H9 (cell line): ENCODE data around the gene TFAM. TPM values are rescaled to one million over a fixed set of nuclear protein-coding genes. Genes with fewer than 3 reads are reported as not detected.

Experiments used
- DNase-seq: peaks from one replicate; pipeline ENCODE4 v3.0.0-alpha.2; 2017
- H2AFZ ChIP-seq: one replicate; pipeline ENCODE4 v1.6.1; 2013; ENCODE audit warnings: mild to moderate bottlenecking, low read length, control low read depth, moderate library complexity
- H2AK5ac ChIP-seq: 2 replicates; pipeline ENCODE4 v1.6.1; 2013; ENCODE audit warnings: low read length, control low read depth, mixed read lengths; ENCODE audit not compliant: insufficient read length
- H2BK120ac ChIP-seq: one replicate; pipeline ENCODE4 v1.6.1; 2013; ENCODE audit warnings: low read depth, mild to moderate bottlenecking, low read length, control low read depth, inconsistent platforms; ENCODE audit not compliant: poor library complexity, severe bottlenecking
- H2BK12ac ChIP-seq: 2 replicates; pipeline ENCODE4 v1.6.1; 2013; ENCODE audit warnings: low read length, control low read depth, mixed read lengths, low read depth; ENCODE audit not compliant: insufficient read length
- H2BK15ac ChIP-seq: 2 replicates; pipeline ENCODE4 v1.6.1; 2013; ENCODE audit warnings: low read depth, low read length, control low read depth
- H2BK20ac ChIP-seq: one replicate; pipeline ENCODE4 v1.6.1; 2013; ENCODE audit warnings: low read depth, mild to moderate bottlenecking, low read length, control low read depth, inconsistent platforms; ENCODE audit not compliant: poor library complexity, severe bottlenecking
- H2BK5ac ChIP-seq: 2 replicates; pipeline ENCODE4 v1.6.1; 2013; ENCODE audit warnings: low read length, control low read depth, mixed read lengths; ENCODE audit not compliant: insufficient read length
- H3K14ac ChIP-seq: 2 replicates; pipeline ENCODE4 v1.6.1; 2013; ENCODE audit warnings: low read length, control low read depth; ENCODE audit not compliant: insufficient read depth
- H3K18ac ChIP-seq: 2 replicates; pipeline ENCODE4 v1.6.1; 2013; ENCODE audit warnings: low read depth, mild to moderate bottlenecking, mixed read lengths, low read length, control low read depth; ENCODE audit not compliant: insufficient read length
- H3K23ac ChIP-seq: 2 replicates; pipeline ENCODE4 v1.6.1; 2013; ENCODE audit warnings: low read length, control low read depth, mixed read lengths, low read depth; ENCODE audit not compliant: insufficient read length
- H3K23me2 ChIP-seq: 2 replicates; pipeline ENCODE4 v1.6.1; 2013; ENCODE audit warnings: low read depth, mild to moderate bottlenecking, mixed read lengths, low read length, control low read depth; ENCODE audit not compliant: insufficient read length, poor library complexity, severe bottlenecking
- H3K27ac ChIP-seq: 2 replicates; pipeline ENCODE4 v1.5.1; 2013; ENCODE audit warnings: low read length, control low read depth, mixed read lengths, low read depth; ENCODE audit not compliant: insufficient read length
- H3K27me3 ChIP-seq: 2 replicates; pipeline ENCODE4 v1.6.1; 2013; ENCODE audit warnings: low read length, control low read depth, inconsistent platforms; ENCODE audit not compliant: insufficient read depth
- H3K4ac ChIP-seq: 2 replicates; pipeline ENCODE4 v1.6.1; 2013; ENCODE audit warnings: low read depth, mild to moderate bottlenecking, control low read depth, inconsistent platforms, low read length, moderate library complexity
- H3K4me1 ChIP-seq: 2 replicates; pipeline ENCODE4 v1.6.1; 2013; ENCODE audit warnings: low read length, control low read depth, inconsistent platforms; ENCODE audit not compliant: insufficient read depth
- H3K4me2 ChIP-seq: 2 replicates; pipeline ENCODE4 v1.6.1; 2013; ENCODE audit warnings: low read length, control low read depth, mixed read lengths; ENCODE audit not compliant: insufficient read length, insufficient read depth
- H3K56ac ChIP-seq: 2 replicates; pipeline ENCODE4 v1.6.1; 2013; ENCODE audit warnings: low read depth, mild to moderate bottlenecking, mixed read lengths, low read length, control low read depth; ENCODE audit not compliant: insufficient read length
- H3K79me1 ChIP-seq: 2 replicates; pipeline ENCODE4 v1.6.1; 2013; ENCODE audit warnings: low read depth, mild to moderate bottlenecking, moderate library complexity, low read length, control low read depth, inconsistent platforms; ENCODE audit not compliant: insufficient read depth, poor library complexity, severe bottlenecking
- H3K79me2 ChIP-seq: 2 replicates; pipeline ENCODE4 v1.6.1; 2013; ENCODE audit warnings: low read length, control low read depth, inconsistent platforms; ENCODE audit not compliant: insufficient read depth
- H3K9ac ChIP-seq: 2 replicates; pipeline ENCODE4 v1.6.1; 2013; ENCODE audit warnings: low read length, control low read depth, mixed read lengths; ENCODE audit not compliant: insufficient read length; ENCODE audit errors: extremely low read depth
- H3K9me3 ChIP-seq: one replicate; pipeline ENCODE4 v1.6.1; 2013; ENCODE audit warnings: low read depth, low read length, inconsistent platforms; ENCODE audit not compliant: control insufficient read depth
- H3T11ph ChIP-seq: one replicate; pipeline ENCODE4 v1.6.1; 2013; ENCODE audit warnings: mild to moderate bottlenecking, low read length, control low read depth, inconsistent platforms
- H4K20me1 ChIP-seq: one replicate; pipeline ENCODE4 v1.6.1; 2013; ENCODE audit not compliant: control insufficient read depth, insufficient read length, insufficient read depth
- H4K5ac ChIP-seq: 2 replicates; pipeline ENCODE4 v1.6.1; 2013; ENCODE audit warnings: low read depth, mild to moderate bottlenecking, mixed read lengths, low read length, control low read depth; ENCODE audit not compliant: insufficient read length
- H4K8ac ChIP-seq: replicated peaks from 2 replicates; pipeline ENCODE4 v1.6.1; 2013; ENCODE audit warnings: low read length, control low read depth, mixed read lengths, low read depth; ENCODE audit not compliant: insufficient read length
- H4K91ac ChIP-seq: 2 replicates; pipeline ENCODE4 v1.6.1; 2013; ENCODE audit warnings: low read depth, mild to moderate bottlenecking, moderate library complexity, mixed read lengths, low read length, control low read depth; ENCODE audit not compliant: insufficient read length
- H3K27ac Mint-ChIP-seq, 3 experiments: 2 replicates in 2 of 3; 3 replicates in 1 of 3; pipeline ENCODE4 v1.8.0; 2020 to 2021; ENCODE audit warnings: mixed read lengths in 3 of 3, mild to moderate bottlenecking in 1 of 3, moderate library complexity in 1 of 3
- H3K27me3 Mint-ChIP-seq: 2 replicates; pipeline ENCODE4 v1.8.0; 2021; ENCODE audit warnings: low read depth, mild to moderate bottlenecking, moderate library complexity, mixed read lengths
- H3K36me3 Mint-ChIP-seq, 3 experiments: 2 replicates in 2 of 3; 3 replicates in 1 of 3; pipeline ENCODE4 v1.8.0; 2020 to 2021; ENCODE audit warnings: low read depth in 3 of 3, mixed read lengths in 3 of 3; ENCODE audit not compliant: insufficient read depth in 1 of 3
- H3K4me1 Mint-ChIP-seq, 2 experiments: 2 replicates each; pipeline ENCODE4 v1.8.0; 2020; ENCODE audit warnings: mixed read lengths in 2 of 2
- H3K4me3 Mint-ChIP-seq, 2 experiments: 2 replicates in 1 of 2; 3 replicates in 1 of 2; pipeline ENCODE4 v1.8.0; 2020 to 2021; ENCODE audit warnings: mild to moderate bottlenecking in 2 of 2, mixed read lengths in 2 of 2, moderate library complexity in 1 of 2
- H3K9me3 Mint-ChIP-seq, 2 experiments: 2 replicates in 1 of 2; 3 replicates in 1 of 2; pipeline ENCODE4 v1.8.0; 2020; ENCODE audit warnings: mild to moderate bottlenecking in 2 of 2, mixed read lengths in 2 of 2, moderate library complexity in 1 of 2
- WGBS: extraction: QIAGEN DNeasy Blood & Tissue Kit; methylation state at CpG from one replicate; pipeline ENCODE4 v1.1.7; 2013; ENCODE audit warnings: missing lambda C conversion rate, low lambda C conversion rate, mixed read lengths; ENCODE audit not compliant: insufficient read length; ENCODE audit errors: extremely low coverage; 5-methylcytosine and 5-hydroxymethylcytosine counted together
- total RNA-seq: library from RNA; stranded (reverse); gene quantifications from 2 replicates; pipeline ENCODE4 v1.2.1, GENCODE V29; 2021
- TF ChIP-seq, protein P1 (sequence below): fragments of 200-600 bp; sonication (generic); conservative IDR thresholded peaks from 3 replicates; pipeline ENCODE4 v1.8.0; 2021; ENCODE audit warnings: antibody characterized with exemption, mild to moderate bottlenecking

TFAM gene
- total RNA-seq, 1 experiment from 2014 or later = 144 TPM

DNA sequence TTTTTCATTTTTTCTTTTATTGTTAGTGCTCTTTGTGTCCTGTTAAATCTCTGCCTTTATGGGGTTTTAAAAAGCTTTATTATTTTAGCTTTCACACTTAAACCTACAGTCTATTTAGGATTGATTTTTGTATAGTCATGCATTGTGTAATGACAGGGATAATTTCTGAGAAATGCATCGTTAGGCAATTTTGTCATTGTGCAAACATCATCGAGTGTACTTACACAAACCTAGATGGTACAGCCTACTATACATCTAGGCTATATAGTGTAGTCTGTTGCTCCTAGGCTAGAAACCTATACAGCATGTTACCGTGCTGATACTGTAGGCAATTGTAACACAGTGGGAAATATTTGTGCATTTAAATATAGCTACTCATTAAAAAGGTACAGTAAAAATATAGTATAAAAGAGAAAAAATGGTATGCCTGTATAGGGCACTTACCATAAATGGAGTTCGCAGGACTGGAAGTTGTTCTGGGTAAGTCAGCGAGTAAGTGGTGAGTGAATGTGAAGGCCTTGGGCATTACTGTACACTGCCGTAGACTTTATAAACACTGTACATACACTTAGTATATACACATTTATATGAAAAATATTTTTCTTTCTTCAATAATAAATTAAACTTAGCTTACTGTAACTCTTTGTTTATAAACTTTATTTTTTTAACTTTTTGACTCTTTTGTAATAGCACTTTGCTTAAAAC lies 34.4 kb upstream of the TFAM start:
- Histone ChIP-seq H4K5ac (no peak overlapping the region), H2AFZ (no peak overlapping the region), H3T11ph (no peak overlapping the region), H3K79me1 (peaks cover 3% of the 10 kb centered on the region), H3K56ac (no peak overlapping the region), H2BK5ac (no peak overlapping the region), H3K23me2 (no peaks in the 10 kb centered on the region), H3K18ac (no peak overlapping the region), H3K4me2 (no peak overlapping the region), H3K23ac (no peak overlapping the region), H2BK20ac (no peak overlapping the region), H3K9me3 (no peaks in the 10 kb centered on the region), H3K14ac (no peak overlapping the region), H3K27me3 (no peaks in the 10 kb centered on the region), H3K9ac (no peak overlapping the region), H2BK12ac (no peak overlapping the region), H3K79me2 (peaks cover 3% of the 10 kb centered on the region; the same call in 1 of the 2 replicates), H2BK120ac (no peak overlapping the region), H3K4me1 (peaks cover 3% of the 10 kb centered on the region; the same call in 1 of the 2 replicates), H3K4ac (no peak overlapping the region), H4K8ac (no peak overlapping the region), H4K20me1 (no peaks in the 10 kb centered on the region), H4K91ac (no peak overlapping the region), H2BK15ac (no peak overlapping the region), H2AK5ac (no peak overlapping the region), H3K27ac (no peak overlapping the region)
- H3K27ac Mint-ChIP-seq = no peak overlapping the region; a peak in 1 of 7 replicates
- H3K27me3 Mint-ChIP-seq = no peaks in the 10 kb centered on the region
- H3K36me3 Mint-ChIP-seq = peaks cover under 1 to 7% (median 4%) of the 10 kb centered on the region in 3 experiments; a peak in 5 of 7 replicates
- no peaks in the 10 kb centered on the region for H3K9me3 Mint-ChIP-seq
- no peak overlapping the region for H3K4me3 Mint-ChIP-seq
- TF ChIP-seq, protein P1, sequence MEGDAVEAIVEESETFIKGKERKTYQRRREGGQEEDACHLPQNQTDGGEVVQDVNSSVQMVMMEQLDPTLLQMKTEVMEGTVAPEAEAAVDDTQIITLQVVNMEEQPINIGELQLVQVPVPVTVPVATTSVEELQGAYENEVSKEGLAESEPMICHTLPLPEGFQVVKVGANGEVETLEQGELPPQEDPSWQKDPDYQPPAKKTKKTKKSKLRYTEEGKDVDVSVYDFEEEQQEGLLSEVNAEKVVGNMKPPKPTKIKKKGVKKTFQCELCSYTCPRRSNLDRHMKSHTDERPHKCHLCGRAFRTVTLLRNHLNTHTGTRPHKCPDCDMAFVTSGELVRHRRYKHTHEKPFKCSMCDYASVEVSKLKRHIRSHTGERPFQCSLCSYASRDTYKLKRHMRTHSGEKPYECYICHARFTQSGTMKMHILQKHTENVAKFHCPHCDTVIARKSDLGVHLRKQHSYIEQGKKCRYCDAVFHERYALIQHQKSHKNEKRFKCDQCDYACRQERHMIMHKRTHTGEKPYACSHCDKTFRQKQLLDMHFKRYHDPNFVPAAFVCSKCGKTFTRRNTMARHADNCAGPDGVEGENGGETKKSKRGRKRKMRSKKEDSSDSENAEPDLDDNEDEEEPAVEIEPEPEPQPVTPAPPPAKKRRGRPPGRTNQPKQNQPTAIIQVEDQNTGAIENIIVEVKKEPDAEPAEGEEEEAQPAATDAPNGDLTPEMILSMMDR = no peak
- no peak for DNase-seq
- H3K4me1 Mint-ChIP-seq = peaks cover 26 to 41% of the 10 kb centered on the region in 2 experiments
- WGBS = no CpG with 5 or more reads among the region's 6 CpGs
